NCI-H345 treated with DMSO at 0.1 percent for 48 hours (cell line): Measurements from ENCODE around the gene EFEMP1.
A peak's percentile ranks its signal among the peaks of the same experiment; 100 is the strongest.

Experiments used
- DNase-seq: peaks from one replicate; lab custom pipeline; 2025; ENCODE audit not compliant: unreplicated experiment; lab: John Stamatoyannopoulos, UW

EFEMP1 gene

DNA sequence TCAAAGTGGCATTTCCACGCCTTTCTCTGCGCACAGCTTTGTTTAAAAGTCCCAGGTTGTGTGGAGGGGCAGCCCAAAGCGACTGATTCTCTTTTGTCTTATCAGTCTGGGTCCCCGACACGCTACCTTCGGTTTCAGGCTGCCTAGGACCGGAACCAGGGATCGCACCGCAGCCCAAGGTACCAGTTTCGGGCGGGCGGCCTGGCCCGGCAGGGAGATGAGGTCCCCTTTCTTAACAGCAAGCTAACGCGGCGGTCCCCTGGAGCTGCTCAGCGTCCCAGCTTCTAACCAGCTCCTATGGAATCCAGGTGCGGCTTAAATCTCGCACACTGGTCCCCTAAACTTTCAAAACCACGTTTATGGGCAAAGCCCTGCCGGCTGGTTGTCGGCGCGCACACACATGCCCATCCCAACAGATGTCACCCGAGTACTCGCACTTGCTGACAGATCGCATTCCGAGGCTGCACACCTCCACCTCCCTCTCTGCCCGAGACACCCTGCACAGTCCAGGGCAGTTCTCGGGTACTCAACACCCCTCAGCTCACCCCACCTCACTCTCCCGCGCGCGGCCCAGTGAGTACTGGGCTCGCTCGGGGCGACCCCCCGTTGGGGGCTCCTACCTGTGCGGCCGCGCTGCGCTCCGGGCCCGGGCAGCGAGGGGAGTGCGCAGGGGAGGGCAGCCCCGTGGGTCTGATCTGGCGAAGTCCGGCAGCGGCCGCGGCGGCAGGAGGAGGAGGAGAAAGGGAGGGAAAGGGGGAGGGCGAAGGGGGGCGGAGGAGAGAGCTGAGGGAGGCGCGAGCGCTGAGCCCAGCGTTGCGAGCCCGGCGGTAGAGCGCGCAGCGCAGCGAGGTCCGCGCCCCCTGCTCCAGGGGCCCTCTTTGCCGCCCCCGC is at the start of gene EFEMP1:
Gene EFEMP1, minus strand, starts transcription at position 692 of the 891 bp plus-strand sequence. CDS start 1,342 bp downstream, outside the sequence.
- peak; percentile 5 for DNase-seq

GRCh38 chr2:55970500-55970899 is 46.9 kb upstream of the EFEMP1 start:
- no peak for DNase-seq

DNA sequence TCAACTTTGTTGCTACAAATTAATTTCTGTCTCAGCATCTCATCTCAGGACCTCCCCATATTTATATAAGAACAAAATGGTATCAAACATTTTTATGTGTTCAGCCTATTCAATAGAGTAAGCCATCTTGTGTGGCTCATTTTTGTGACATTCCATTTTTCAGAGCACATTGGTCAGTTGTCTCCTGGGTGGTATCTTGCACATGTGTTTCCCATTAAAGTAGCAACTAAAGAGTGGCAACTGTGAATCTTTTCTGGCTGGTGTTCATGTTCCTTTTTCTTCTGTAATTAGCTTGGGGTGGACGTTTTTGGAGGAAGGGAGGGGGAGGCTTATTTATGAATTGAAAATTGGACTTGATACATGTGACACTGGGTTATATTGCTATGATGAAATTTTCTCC is 45.4 kb upstream of the EFEMP1 start:
- DNase-seq: no peak

GRCh38 chr2:55966401-55967118 is 43.0 kb upstream of the EFEMP1 start:
- no peak for DNase-seq

- no peak for DNase-seq
Observed at GRCh38 chr2:55965966-55966365, 42.4 kb upstream of the EFEMP1 start.

- no peak for DNase-seq
Observed at GRCh38 chr2:55965276-55965675, 41.7 kb upstream of the EFEMP1 start.

- DNase-seq: no peak
Observed at GRCh38 chr2:55962915-55963314, 39.3 kb upstream of the EFEMP1 start.

- DNase-seq: peak; percentile 13
Observed at GRCh38 chr2:55961318-55961911, 37.8 kb upstream of the EFEMP1 start.

- no peak for DNase-seq
Observed at GRCh38 chr2:55958756-55959155, 35.2 kb upstream of the EFEMP1 start.

DNA sequence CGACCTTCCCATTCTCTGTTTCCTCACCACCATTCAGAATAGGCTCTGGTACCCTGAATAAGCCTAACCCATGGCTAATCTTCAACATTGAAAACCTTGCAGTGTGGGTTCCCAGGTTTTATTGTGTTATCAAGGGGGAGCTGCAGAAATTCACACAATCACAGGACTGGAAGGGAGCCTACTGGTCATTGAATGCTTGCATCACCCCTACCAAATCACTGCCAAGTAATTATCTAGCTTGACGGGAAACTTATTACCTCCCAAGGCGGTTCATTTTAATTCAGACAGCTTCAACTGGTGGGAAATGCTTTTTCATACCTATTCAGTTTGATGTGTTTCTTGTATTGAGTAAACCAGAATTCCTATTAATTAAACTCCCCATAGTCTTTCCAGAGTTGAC is 33.6 kb upstream of the EFEMP1 start:
- DNase-seq: no peak

DNA sequence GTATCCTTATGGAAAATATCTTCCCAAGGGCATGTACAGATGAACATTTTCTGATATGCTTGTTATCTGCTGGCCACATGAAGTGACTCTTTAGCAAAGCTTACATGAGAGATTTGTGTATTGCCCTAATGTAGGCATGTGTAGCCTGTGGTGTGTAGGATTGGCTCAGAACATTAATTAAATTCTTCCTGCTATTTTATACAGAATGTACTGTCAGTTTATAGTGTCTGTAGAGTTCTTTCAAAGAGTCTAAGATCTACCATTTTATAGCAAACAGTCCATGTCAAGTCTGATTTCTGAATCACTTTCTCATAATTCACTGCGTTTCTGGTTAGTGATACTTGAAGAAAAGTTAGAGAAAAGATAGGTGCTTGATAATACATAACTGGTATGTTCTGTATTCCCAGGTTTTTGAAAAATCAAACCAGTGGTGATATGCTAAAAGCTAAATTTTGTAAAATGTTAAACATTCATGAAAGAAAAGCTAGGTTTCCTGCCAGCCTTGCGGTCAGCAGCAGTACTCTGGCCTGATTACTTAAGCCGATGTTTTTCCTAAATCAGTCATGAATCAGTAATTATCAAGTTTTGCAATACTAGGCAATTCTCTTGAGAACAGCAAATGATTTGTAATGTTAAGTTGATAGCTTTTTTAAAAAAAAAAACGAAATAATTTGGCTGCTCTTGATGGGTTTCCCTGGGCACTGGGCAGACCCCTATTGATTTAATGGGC is 30.9 kb upstream of the EFEMP1 start:
- DNase-seq: no peak

DNA sequence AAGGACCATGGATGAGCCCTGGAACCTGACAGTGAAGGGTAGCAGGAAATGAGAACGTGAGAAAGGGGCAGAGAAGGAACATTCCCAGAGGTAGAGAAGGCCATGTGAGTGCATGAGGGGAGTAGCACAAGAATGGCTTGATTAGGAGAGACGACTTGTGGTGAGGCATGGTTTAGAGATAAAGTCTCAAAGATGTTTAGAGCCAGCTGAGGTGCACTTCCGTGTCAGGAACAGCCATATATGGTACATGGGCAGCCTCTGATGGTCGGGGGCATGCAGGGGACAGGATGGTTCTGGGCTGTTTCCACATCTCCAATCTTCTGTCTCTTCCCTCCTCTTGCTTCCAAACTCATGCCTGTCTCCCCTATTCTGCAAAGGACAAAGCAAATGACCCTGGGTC is 28.8 kb upstream of the EFEMP1 start:
- DNase-seq: no peak

DNA sequence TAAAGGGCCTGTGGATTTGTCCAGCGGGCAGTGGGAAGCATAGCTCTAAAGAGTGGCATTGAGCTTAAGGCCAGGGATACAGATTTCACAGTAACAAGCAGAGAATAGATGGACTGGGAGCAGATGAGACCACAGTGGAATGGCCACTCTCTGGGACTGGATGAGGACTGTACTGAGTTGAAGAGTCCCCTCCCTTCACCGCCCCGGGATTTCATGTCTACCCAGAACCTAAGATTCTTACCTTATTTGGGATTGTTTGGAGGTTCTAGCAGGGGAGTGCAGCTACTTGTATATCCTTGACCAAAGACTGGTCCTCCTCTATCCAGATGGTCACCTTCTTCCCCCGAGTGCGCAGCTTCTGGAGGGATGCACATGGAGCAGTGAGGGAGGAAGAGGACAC is 28.0 kb upstream of the EFEMP1 start:
- no peak for DNase-seq

GRCh38 chr2:55949613-55950012 is 26.0 kb upstream of the EFEMP1 start:
- no peak for DNase-seq

- no peak for DNase-seq
Observed at GRCh38 chr2:55949211-55949610, 25.6 kb upstream of the EFEMP1 start.

GRCh38 chr2:55948176-55948923 is 24.8 kb upstream of the EFEMP1 start:
- no peak for DNase-seq

DNA sequence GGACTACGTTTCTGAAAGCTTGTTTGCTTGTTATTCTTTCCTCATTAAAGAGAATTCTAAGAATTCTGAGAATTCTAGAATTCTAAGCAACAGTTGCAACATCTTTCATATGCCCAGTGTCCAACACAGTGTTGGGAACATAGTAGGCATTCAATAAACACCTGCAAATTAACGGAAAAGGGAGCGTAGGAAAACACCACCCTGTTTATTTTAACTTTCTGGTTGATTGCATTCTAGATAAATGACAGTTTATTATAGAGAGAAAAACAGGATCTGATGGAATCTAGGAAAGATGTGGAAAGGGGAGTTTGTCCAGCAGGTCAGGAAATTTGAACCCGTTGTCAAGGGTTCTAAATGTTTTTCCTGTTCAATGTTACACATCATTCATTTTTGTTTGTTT is 24.2 kb upstream of the EFEMP1 start:
- DNase-seq: no peak

- DNase-seq: no peak
Observed at GRCh38 chr2:55946793-55947192, 23.2 kb upstream of the EFEMP1 start.

GRCh38 chr2:55943466-55943865 is 19.9 kb upstream of the EFEMP1 start:
- no peak for DNase-seq

- no peak for DNase-seq
Observed at GRCh38 chr2:55936351-55936750, 12.8 kb upstream of the EFEMP1 start.
